Activated T-cell treated with anti-CD3 and anti-CD28 coated beads, Interleukin-2, amount 50 U/mL, for 48 hours (primary cell): ENCODE results near the gene BPIFA2.

Source experiments
- DNase-seq, 2 experiments: peaks; one replicate each; pipeline ENCODE4 v3.0.0-alpha.2; 2020

Gene BPIFA2

GRCh38 chr20:33203444-33203843 is 35.5 kb downstream of the BPIFA2 start:
- DNase-seq = no peak

GRCh38 chr20:33209789-33210188 is 41.8 kb downstream of the BPIFA2 start:
- peak; percentile 34 to 53 for DNase-seq

GRCh38 chr20:33210371-33210770 is 42.4 kb downstream of the BPIFA2 start:
- no peak for DNase-seq

GRCh38 chr20:33211817-33212424 is 44.0 kb downstream of the BPIFA2 start:
- peak; percentile 23 to 27 for DNase-seq

- no peak for DNase-seq
These were observed 49.1 kb downstream of the BPIFA2 start, which contains the start of gene BPIFA3 for GRCh38 chr20:33217052-33217451. BPIFA3 (plus strand) TSS chr20:33217352; CDS start chr20:33217537, 185 bp downstream.

- no peak for DNase-seq
These were observed 56.4 kb downstream of the BPIFA2 start for GRCh38 chr20:33224399-33224798.

- DNase-seq = peak in 1 of 2 experiments; percentile 22
These were observed 61.9 kb downstream of the BPIFA2 start for GRCh38 chr20:33229843-33230242.
